ENCODE measurements around the gene MRPL32.

MRPL32 gene

GRCh38 chr7:42959549-42959948 is 27.4 kb downstream of the MRPL32 start:
- no peak for DNase-seq (ENCODE audit: low read depth)
- TF ChIP-seq, protein P1, sequence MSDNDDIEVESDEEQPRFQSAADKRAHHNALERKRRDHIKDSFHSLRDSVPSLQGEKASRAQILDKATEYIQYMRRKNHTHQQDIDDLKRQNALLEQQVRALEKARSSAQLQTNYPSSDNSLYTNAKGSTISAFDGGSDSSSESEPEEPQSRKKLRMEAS (IDR thresholded peaks at IDR 0.05; ENCODE audit: low read depth, low read length), result no peak
- TF ChIP-seq MYC (IDR thresholded peaks at IDR 0.05; ENCODE audit: low read depth, low read length) (no peak), POLR2A (IDR thresholded peaks at IDR 0.05; ENCODE audit: extremely low read depth, insufficient read length) (no peak)
- TF ChIP-seq, protein P2, sequence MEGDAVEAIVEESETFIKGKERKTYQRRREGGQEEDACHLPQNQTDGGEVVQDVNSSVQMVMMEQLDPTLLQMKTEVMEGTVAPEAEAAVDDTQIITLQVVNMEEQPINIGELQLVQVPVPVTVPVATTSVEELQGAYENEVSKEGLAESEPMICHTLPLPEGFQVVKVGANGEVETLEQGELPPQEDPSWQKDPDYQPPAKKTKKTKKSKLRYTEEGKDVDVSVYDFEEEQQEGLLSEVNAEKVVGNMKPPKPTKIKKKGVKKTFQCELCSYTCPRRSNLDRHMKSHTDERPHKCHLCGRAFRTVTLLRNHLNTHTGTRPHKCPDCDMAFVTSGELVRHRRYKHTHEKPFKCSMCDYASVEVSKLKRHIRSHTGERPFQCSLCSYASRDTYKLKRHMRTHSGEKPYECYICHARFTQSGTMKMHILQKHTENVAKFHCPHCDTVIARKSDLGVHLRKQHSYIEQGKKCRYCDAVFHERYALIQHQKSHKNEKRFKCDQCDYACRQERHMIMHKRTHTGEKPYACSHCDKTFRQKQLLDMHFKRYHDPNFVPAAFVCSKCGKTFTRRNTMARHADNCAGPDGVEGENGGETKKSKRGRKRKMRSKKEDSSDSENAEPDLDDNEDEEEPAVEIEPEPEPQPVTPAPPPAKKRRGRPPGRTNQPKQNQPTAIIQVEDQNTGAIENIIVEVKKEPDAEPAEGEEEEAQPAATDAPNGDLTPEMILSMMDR (IDR thresholded peaks at IDR 0.05; ENCODE audit: low read depth, low read length), result no peak
- H3K4me3 ChIP-seq (ENCODE audit: low read depth, low read length), result no peak overlapping the region

DNA sequence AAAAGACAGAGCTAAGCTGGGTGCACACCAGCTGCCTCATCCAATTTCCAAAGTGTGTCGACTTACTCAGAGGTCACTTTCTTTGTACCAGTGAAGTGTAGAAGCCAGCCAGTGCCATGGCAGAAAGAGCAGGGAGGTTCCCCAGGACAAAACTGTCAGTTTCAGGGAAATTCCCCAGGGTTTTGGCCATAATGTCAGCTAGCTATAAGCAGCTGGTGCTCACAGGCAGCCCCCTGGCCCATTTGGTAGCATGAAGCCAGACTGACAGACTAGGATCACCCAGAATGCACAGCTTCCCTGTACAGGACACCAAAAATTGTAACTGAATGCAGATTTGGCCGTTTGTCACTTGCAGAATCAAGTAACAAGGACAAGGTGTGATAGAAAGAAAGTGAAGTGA is 28.6 kb downstream of the MRPL32 start:
- TF ChIP-seq POLR2A (IDR thresholded peaks at IDR 0.05; ENCODE audit: extremely low read depth, insufficient read length) (no peak), MYC (IDR thresholded peaks at IDR 0.05; ENCODE audit: low read depth, low read length) (no peak)
- TF ChIP-seq, protein P1 (IDR thresholded peaks at IDR 0.05; ENCODE audit: low read depth, low read length), result no peak
- TF ChIP-seq, protein P2 (IDR thresholded peaks at IDR 0.05; ENCODE audit: low read depth, low read length), result no peak
- DNase-seq (ENCODE audit: low read depth), result no peak
- no peak overlapping the region for H3K4me3 ChIP-seq (ENCODE audit: low read depth, low read length)

- no peak for TF ChIP-seq MYC (IDR thresholded peaks at IDR 0.05; ENCODE audit: low read depth, low read length)
- TF ChIP-seq POLR2A (IDR thresholded peaks at IDR 0.05; ENCODE audit: extremely low read depth, insufficient read length), result no peak
- TF ChIP-seq, protein P1 (IDR thresholded peaks at IDR 0.05; ENCODE audit: low read depth, low read length), result no peak
- TF ChIP-seq, protein P2 (IDR thresholded peaks at IDR 0.05; ENCODE audit: low read depth, low read length), result no peak
- no peak for DNase-seq (ENCODE audit: low read depth)
- H3K4me3 ChIP-seq (ENCODE audit: low read depth, low read length), result no peak overlapping the region
Observed at GRCh38 chr7:42961170-42961569, 29.0 kb downstream of the MRPL32 start.

DNA sequence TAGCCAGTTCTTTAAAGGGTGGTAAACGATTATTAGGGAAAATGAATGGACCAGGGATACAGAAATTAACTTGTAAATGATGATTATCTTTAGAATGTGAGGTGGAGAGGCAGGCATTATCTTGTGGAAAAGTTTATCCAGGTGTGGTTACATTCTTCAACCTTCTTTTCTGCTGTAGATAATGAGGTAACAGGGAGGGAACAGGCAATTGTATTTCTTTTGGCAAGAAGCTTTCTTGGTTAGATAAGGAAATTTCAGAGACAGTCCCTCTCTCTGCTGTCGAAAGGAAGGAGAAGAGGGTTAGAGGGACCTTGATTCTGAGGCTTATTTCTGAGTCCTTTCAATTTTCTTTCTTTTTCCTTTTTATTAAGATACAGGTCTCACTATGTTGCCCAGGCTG is 32.1 kb downstream of the MRPL32 start:
- TF ChIP-seq, protein P1 (IDR thresholded peaks at IDR 0.05; ENCODE audit: low read depth, low read length), result no peak
- no peak for TF ChIP-seq MYC (IDR thresholded peaks at IDR 0.05; ENCODE audit: low read depth, low read length)
- TF ChIP-seq, protein P2 (IDR thresholded peaks at IDR 0.05; ENCODE audit: low read depth, low read length), result no peak
- TF ChIP-seq POLR2A (IDR thresholded peaks at IDR 0.05; ENCODE audit: extremely low read depth, insufficient read length), result no peak
- no peak overlapping the region for H3K4me3 ChIP-seq (ENCODE audit: low read depth, low read length)
- no peak for DNase-seq (ENCODE audit: low read depth)

DNA sequence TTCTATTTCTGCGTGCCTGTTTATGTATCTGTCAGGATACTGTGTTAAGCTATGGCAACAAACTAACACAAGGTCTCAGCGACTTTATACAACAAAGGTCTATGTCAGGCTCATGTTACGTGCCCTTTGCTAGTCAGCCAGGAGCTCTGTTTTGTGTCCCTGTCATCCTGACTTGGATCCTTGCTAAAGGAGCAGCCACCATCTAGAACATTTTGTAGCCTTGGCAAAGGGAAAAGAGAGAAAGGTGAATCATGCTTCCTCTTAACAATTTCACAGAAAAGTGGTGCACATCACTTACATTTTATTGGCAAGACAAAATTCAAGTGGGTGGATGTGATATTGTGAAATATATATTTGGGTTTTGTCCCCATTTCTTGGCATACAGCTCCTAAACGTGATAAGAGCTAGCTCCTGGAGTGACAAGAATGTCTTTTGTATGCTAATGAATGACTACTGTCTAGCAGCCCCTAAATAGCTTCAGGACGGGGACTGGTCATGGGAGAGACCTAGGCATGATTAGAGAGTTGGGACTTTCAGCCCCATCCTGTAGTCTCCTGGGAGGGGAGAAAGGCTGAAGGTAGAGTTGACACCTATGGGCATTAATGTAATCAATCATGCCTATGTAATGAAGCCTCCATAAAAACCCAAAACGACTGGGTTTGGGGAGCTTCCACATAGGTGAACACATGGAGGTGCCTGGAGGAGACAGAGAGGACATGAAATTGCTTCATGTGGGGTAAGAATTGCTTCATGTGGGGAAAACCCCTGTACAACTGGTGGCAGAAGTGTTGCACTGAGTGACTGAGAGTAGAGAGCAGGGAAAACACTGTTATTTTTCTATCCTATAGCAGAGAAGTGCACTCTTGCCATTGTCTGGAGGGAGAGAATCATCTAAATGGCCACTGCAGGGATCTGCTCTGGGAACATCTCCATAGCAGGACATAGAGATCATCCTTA is 33.0 kb downstream of the MRPL32 start:
- H3K4me3 ChIP-seq (ENCODE audit: low read depth, low read length), result no peak overlapping the region
- no peak for DNase-seq (ENCODE audit: low read depth)
- TF ChIP-seq POLR2A (IDR thresholded peaks at IDR 0.05; ENCODE audit: extremely low read depth, insufficient read length), result no peak
- TF ChIP-seq, protein P1 (IDR thresholded peaks at IDR 0.05; ENCODE audit: low read depth, low read length), result no peak
- TF ChIP-seq MYC (IDR thresholded peaks at IDR 0.05; ENCODE audit: low read depth, low read length), result no peak
- TF ChIP-seq, protein P2 (IDR thresholded peaks at IDR 0.05; ENCODE audit: low read depth, low read length), result no peak

Data from NB4 (cell line).